ENCODE measurements around the gene TBC1D20.
"Not testable (repeated sequence)": the region's sequence is repeated elsewhere in the genome, so short reads cannot be mapped to it uniquely, and the experiment has no call there.

Gene TBC1D20

GRCh38 chr20:476561-477249, 14.4 kb upstream of the TBC1D20 start:
- DNase-seq (ENCODE audit: low read depth in 2 of 2): not testable (repeated sequence)

GRCh38 chr20:475463-476357, 13.4 kb upstream of the TBC1D20 start:
- no peak for DNase-seq (ENCODE audit: low read depth in 2 of 2)

- DNase-seq (ENCODE audit: low read depth in 2 of 2): no peak
Measured at GRCh38 chr20:474581-474980, 12.2 kb upstream of the TBC1D20 start.

GRCh38 chr20:472889-473292, 10.6 kb upstream of the TBC1D20 start:
- no peak for DNase-seq (ENCODE audit: low read depth in 2 of 2)

GRCh38 chr20:472137-472846, 10.0 kb upstream of the TBC1D20 start:
- DNase-seq (ENCODE audit: low read depth in 2 of 2): no peak

- no peak for DNase-seq (ENCODE audit: low read depth in 2 of 2)
Measured at GRCh38 chr20:469746-470490, 7.6 kb upstream of the TBC1D20 start.

- DNase-seq (ENCODE audit: low read depth in 2 of 2): no peak
Measured at GRCh38 chr20:467755-468154, 5.4 kb upstream of the TBC1D20 start.

GRCh38 chr20:461254-462198, 807 bp downstream of the TBC1D20 start:
- DNase-seq (ENCODE audit: low read depth in 2 of 2): no peak

GRCh38 chr20:460707-461106, 1.6 kb downstream of the TBC1D20 start:
- no peak for DNase-seq (ENCODE audit: low read depth in 2 of 2)

- DNase-seq (ENCODE audit: low read depth in 2 of 2): no peak
Measured at GRCh38 chr20:460180-460579, 2.2 kb downstream of the TBC1D20 start.

GRCh38 chr20:458776-459175, 3.6 kb downstream of the TBC1D20 start:
- no peak for DNase-seq (ENCODE audit: low read depth in 2 of 2)

GRCh38 chr20:454951-455350, 7.4 kb downstream of the TBC1D20 start:
- no peak for DNase-seq (ENCODE audit: low read depth in 2 of 2)

- not testable (repeated sequence) for DNase-seq (ENCODE audit: low read depth in 2 of 2)
Measured at GRCh38 chr20:452021-452420, 10.3 kb downstream of the TBC1D20 start.

- no peak for DNase-seq (ENCODE audit: low read depth in 2 of 2)
Measured at GRCh38 chr20:445514-446336, 16.6 kb downstream of the TBC1D20 start.

- DNase-seq (ENCODE audit: low read depth in 2 of 2): no peak
Measured at GRCh38 chr20:444862-445426, 17.4 kb downstream of the TBC1D20 start.

GRCh38 chr20:444117-444516, 18.2 kb downstream of the TBC1D20 start:
- DNase-seq (ENCODE audit: low read depth in 2 of 2): no peak

GRCh38 chr20:443223-443775, 19.0 kb downstream of the TBC1D20 start:
- DNase-seq (ENCODE audit: low read depth in 2 of 2): no peak

- DNase-seq (ENCODE audit: low read depth in 2 of 2): no peak
Measured at GRCh38 chr20:440636-441035, 21.7 kb downstream of the TBC1D20 start.

- DNase-seq (ENCODE audit: low read depth in 2 of 2): no peak
Measured at GRCh38 chr20:440148-440547, 22.2 kb downstream of the TBC1D20 start.
